SK-N-SH treated with all-trans-retinoic acid at 6 μM for 48 hours (cell line): Measurements from ENCODE around the gene PRKD2.

Experiments
- ATAC-seq: fragments of 200-7000 bp; cut with Tn5 transposase; 3 replicates; pipeline ENCODE4 v1.9.1; 2020; ENCODE audit warnings: mild to moderate bottlenecking, moderate library complexity
- ARNTL ChIP-seq: fragments of 450-650 bp; formaldehyde crosslinking; IDR thresholded peaks from 2 replicates; pipeline ENCODE4 v1.5.0; 2020; ENCODE audit warnings: low read depth, mild to moderate bottlenecking, moderate library complexity, borderline replicate concordance
- BACH2 ChIP-seq: fragments of 250-450 bp; sonication (Bioruptor Pico); IDR thresholded peaks from 2 replicates; pipeline ENCODE4 v1.9.0; 2021; ENCODE audit warnings: mild to moderate bottlenecking, borderline replicate concordance
- CREB5 ChIP-seq: fragments of 250-450 bp; sonication (Bioruptor Pico); IDR thresholded peaks from 2 replicates; pipeline ENCODE4 v1.5.1; 2020; ENCODE audit warnings: low read depth, mild to moderate bottlenecking, moderate library complexity
- CSDC2 ChIP-seq: fragments of 250-450 bp; sonication (Bioruptor Pico); IDR thresholded peaks from 2 replicates; pipeline ENCODE4 v1.5.0; 2020; ENCODE audit warnings: mild to moderate bottlenecking, moderate library complexity
- ESRRG ChIP-seq: fragments of 250-450 bp; sonication (Bioruptor Pico); IDR thresholded peaks from 2 replicates; pipeline ENCODE4 v1.6.1; 2021; ENCODE audit warnings: mild to moderate bottlenecking
- GLIS3 ChIP-seq: fragments of 250-450 bp; sonication (Bioruptor Pico); IDR thresholded peaks from 2 replicates; pipeline ENCODE4 v1.5.0; 2020; ENCODE audit warnings: mild to moderate bottlenecking, moderate library complexity
- ISL1 ChIP-seq: fragments of 250-450 bp; sonication (Bioruptor Pico); IDR thresholded peaks from 2 replicates; pipeline ENCODE4 v2.1.2; 2022; ENCODE audit warnings: mild to moderate bottlenecking, moderate library complexity
- OSR1 ChIP-seq: fragments of 250-450 bp; sonication (Bioruptor Pico); IDR thresholded peaks from 2 replicates; pipeline ENCODE4 v1.8.0; 2022; ENCODE audit warnings: moderate library complexity, mild to moderate bottlenecking, inconsistent platforms
- PATZ1 ChIP-seq: fragments of 250-450 bp; sonication (Bioruptor Pico); IDR thresholded peaks from 2 replicates; pipeline ENCODE4 v1.8.0; 2020; ENCODE audit warnings: mild to moderate bottlenecking, moderate library complexity, borderline replicate concordance
- POU6F1 ChIP-seq: fragments of 250-450 bp; sonication (Bioruptor Pico); IDR thresholded peaks from 2 replicates; pipeline ENCODE4 v1.8.0; 2021; ENCODE audit warnings: low read depth, mild to moderate bottlenecking, moderate library complexity, borderline replicate concordance
- PPARA ChIP-seq: fragments of 250-450 bp; sonication (Bioruptor Pico); IDR thresholded peaks from 2 replicates; pipeline ENCODE4 v1.5.0; 2020; ENCODE audit warnings: mild to moderate bottlenecking, borderline replicate concordance
- RARB ChIP-seq: fragments of 250-450 bp; sonication (Bioruptor Pico); IDR thresholded peaks from 2 replicates; pipeline ENCODE4 v1.8.0; 2021; ENCODE audit warnings: mild to moderate bottlenecking, moderate library complexity
- SNAI2 ChIP-seq: fragments of 250-450 bp; sonication (Bioruptor Pico); IDR thresholded peaks from 2 replicates; pipeline ENCODE4 v1.5.0; 2020; ENCODE audit warnings: mild to moderate bottlenecking, moderate library complexity
- TOX ChIP-seq: fragments of 250-450 bp; sonication (Bioruptor Pico); IDR thresholded peaks from 2 replicates; pipeline ENCODE4 v1.8.0; 2021; ENCODE audit warnings: mild to moderate bottlenecking, moderate library complexity, borderline replicate concordance
- TSHZ2 ChIP-seq: fragments of 250-450 bp; sonication (Bioruptor Pico); IDR thresholded peaks from 2 replicates; pipeline ENCODE4 v1.5.0; 2020; ENCODE audit warnings: mild to moderate bottlenecking, moderate library complexity
- ZC3H10 ChIP-seq: fragments of 250-450 bp; sonication (Bioruptor Pico); IDR thresholded peaks from 2 replicates; pipeline ENCODE4 v1.5.1; 2021; ENCODE audit warnings: mild to moderate bottlenecking, moderate library complexity
- ZFP3 ChIP-seq: fragments of 250-450 bp; sonication (Bioruptor Pico); IDR thresholded peaks from 2 replicates; pipeline ENCODE4 v1.5.0; 2020; ENCODE audit warnings: mild to moderate bottlenecking, moderate library complexity
- ZFP30 ChIP-seq: fragments of 450-650 bp; formaldehyde crosslinking; IDR thresholded peaks from 2 replicates; pipeline ENCODE4 v1.5.0; 2022; ENCODE audit warnings: mild to moderate bottlenecking, moderate library complexity
- ZNF565 ChIP-seq: fragments of 450-650 bp; formaldehyde crosslinking; conservative IDR thresholded peaks from 2 replicates; pipeline ENCODE4 v1.5.0; 2020; ENCODE audit warnings: low read depth, mild to moderate bottlenecking, moderate library complexity
- ZNF70 ChIP-seq: fragments of 450-650 bp; formaldehyde crosslinking; IDR thresholded peaks from 2 replicates; pipeline ENCODE4 v1.5.0; 2020; ENCODE audit warnings: mild to moderate bottlenecking, moderate library complexity

Gene PRKD2

GRCh38 chr19:46719629-46720502 is 3.0 kb upstream of the PRKD2 start:
- ATAC-seq, result no peak
- TF ChIP-seq PATZ1 (CRISPR knock-in tag) (no peak), CSDC2 (CRISPR knock-in tag) (no peak), TSHZ2 (CRISPR knock-in tag) (no peak), PPARA (CRISPR knock-in tag) (no peak), TOX (CRISPR knock-in tag) (no peak), RARB (CRISPR knock-in tag) (no peak), POU6F1 (no peak)

GRCh38 chr19:46718934-46719622 is 2.2 kb upstream of the PRKD2 start:
- TF ChIP-seq BACH2 (CRISPR knock-in tag) (no peak), ARNTL (CRISPR knock-in tag) (no peak), ZFP30 (CRISPR knock-in tag) (no peak)
- no peak for ATAC-seq

GRCh38 chr19:46718157-46718933 is 1.4 kb upstream of the PRKD2 start:
- ATAC-seq, result no peak
- TF ChIP-seq ZFP3 (CRISPR knock-in tag) (no peak), TOX (CRISPR knock-in tag) (no peak), PATZ1 (CRISPR knock-in tag) (no peak), GLIS3 (CRISPR knock-in tag) (no peak), ZNF565 (CRISPR knock-in tag) (no peak), SNAI2 (CRISPR knock-in tag) (no peak), ZFP30 (CRISPR knock-in tag) (no peak), CREB5 (CRISPR knock-in tag) (no peak), POU6F1 (no peak), BACH2 (CRISPR knock-in tag) (no peak), PPARA (CRISPR knock-in tag) (no peak), ISL1 (CRISPR knock-in tag) (no peak), RARB (CRISPR knock-in tag) (no peak), CSDC2 (CRISPR knock-in tag) (no peak), OSR1 (CRISPR knock-in tag) (no peak), ESRRG (CRISPR knock-in tag) (no peak), ZNF70 (no peak), ZC3H10 (CRISPR knock-in tag) (no peak)
- TF ChIP-seq, all 23 proteins: peak for 0
